Activated naive CD8-positive, alpha-beta T cell treated with anti-CD3 and anti-CD28 coated beads, Interleukin-2, amount 50 U/mL, for 24 hours (primary cell): Measurements from ENCODE around the gene VWCE.

ENCODE experiments used
- ATAC-seq: fragments of 150-1000 bp; cut with Tn5 transposase; one replicate; pipeline ENCODE4 v1.10.0; 2021
- DNase-seq: peaks from one replicate; pipeline ENCODE4 v3.0.0; 2021
- H3K27ac Mint-ChIP-seq: one replicate; pipeline ENCODE4 v1.8.0; 2021; ENCODE audit warnings: mild to moderate bottlenecking, mixed read lengths
- H3K27me3 Mint-ChIP-seq: one replicate; pipeline ENCODE4 v1.8.0; 2021; ENCODE audit warnings: mixed read lengths
- H3K36me3 Mint-ChIP-seq: one replicate; pipeline ENCODE4 v1.8.0; 2021; ENCODE audit warnings: low read depth, mixed read lengths
- H3K4me1 Mint-ChIP-seq: one replicate; pipeline ENCODE4 v1.8.0; 2021; ENCODE audit warnings: mixed read lengths
- H3K4me3 Mint-ChIP-seq: one replicate; pipeline ENCODE4 v1.8.0; 2021; ENCODE audit warnings: mild to moderate bottlenecking, moderate library complexity, mixed read lengths
- H3K9me3 Mint-ChIP-seq: one replicate; pipeline ENCODE4 v1.8.0; 2021; ENCODE audit warnings: mixed read lengths

The VWCE gene, protein sequence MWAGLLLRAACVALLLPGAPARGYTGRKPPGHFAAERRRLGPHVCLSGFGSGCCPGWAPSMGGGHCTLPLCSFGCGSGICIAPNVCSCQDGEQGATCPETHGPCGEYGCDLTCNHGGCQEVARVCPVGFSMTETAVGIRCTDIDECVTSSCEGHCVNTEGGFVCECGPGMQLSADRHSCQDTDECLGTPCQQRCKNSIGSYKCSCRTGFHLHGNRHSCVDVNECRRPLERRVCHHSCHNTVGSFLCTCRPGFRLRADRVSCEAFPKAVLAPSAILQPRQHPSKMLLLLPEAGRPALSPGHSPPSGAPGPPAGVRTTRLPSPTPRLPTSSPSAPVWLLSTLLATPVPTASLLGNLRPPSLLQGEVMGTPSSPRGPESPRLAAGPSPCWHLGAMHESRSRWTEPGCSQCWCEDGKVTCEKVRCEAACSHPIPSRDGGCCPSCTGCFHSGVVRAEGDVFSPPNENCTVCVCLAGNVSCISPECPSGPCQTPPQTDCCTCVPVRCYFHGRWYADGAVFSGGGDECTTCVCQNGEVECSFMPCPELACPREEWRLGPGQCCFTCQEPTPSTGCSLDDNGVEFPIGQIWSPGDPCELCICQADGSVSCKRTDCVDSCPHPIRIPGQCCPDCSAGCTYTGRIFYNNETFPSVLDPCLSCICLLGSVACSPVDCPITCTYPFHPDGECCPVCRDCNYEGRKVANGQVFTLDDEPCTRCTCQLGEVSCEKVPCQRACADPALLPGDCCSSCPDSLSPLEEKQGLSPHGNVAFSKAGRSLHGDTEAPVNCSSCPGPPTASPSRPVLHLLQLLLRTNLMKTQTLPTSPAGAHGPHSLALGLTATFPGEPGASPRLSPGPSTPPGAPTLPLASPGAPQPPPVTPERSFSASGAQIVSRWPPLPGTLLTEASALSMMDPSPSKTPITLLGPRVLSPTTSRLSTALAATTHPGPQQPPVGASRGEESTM

DNA sequence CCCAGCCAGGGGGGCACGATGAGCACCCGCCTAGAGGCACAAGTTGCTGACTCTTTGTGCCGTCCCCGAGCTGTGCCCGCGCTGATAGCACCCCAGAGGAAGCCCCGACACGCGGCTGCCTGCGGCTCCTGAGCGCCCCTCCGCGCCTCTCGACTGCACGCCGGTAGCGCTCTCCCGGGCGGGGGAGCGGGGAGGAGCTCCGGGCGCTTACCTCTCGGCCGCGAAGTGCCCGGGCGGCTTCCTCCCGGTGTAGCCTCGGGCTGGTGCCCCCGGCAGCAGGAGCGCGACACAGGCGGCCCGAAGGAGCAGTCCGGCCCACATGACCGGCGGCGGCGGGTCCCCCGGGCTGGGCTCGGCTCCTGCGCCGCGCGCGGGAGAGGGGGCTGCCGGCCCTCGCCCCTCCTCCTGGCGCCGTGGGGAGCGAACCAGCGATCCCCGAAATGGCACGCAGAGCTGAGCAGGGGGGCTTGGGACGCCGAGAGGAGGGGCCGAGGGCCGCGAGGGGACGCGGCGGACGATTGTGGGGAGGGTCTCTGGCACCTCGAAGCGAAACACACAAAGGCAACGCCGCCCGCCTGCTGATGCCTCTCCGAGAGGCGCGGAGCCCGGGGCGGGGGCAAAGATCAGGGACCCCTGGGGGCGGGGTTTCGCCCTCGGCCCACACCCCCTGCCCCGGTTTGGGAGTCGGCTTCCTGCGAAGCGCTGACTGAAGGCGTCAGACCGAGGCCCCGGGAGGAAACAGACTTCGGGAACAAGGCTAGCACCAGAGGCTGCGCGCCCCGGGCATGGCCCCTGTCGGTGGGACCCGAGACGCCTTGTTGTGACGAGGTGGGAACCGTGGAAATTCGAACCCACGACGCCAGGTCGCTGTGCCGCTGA, at the start of gene VWCE:
Gene VWCE (minus strand): TSS at position 600 of the 879 bp plus-strand sequence. CDS start 279 bp downstream, at position 321.
- peaks cover 28% of the 10 kb centered on the region for H3K36me3 Mint-ChIP-seq
- DNase-seq (peak; percentile 80), ATAC-seq (peak; percentile 79)
- no peaks in the 10 kb centered on the region for H3K9me3 Mint-ChIP-seq
- peak within 1 kb of the TSS; percentile 88 for H3K4me3 Mint-ChIP-seq
- H3K4me1 Mint-ChIP-seq, result peaks cover 43% of the 10 kb centered on the region
- peak within 1 kb of the TSS; percentile 91 for H3K27ac Mint-ChIP-seq
- peaks cover 12% of the 10 kb centered on the region for H3K27me3 Mint-ChIP-seq

- no peak for ATAC-seq
- peaks cover 5% of the 10 kb centered on the region for H3K36me3 Mint-ChIP-seq
These were observed 49.0 kb upstream of the VWCE start for GRCh38 chr11:61343792-61344745.

GRCh38 chr11:61342207-61342803, 47.2 kb upstream of the VWCE start:
- Mint-ChIP-seq H3K4me3 (no peak overlapping the region), H3K4me1 (no peaks in the 10 kb centered on the region), H3K27ac (no peak overlapping the region), H3K9me3 (no peaks in the 10 kb centered on the region), H3K27me3 (no peaks in the 10 kb centered on the region), H3K36me3 (peaks cover 7% of the 10 kb centered on the region)
- no peak for ATAC-seq
- no peak for DNase-seq

More at GRCh38 chr11:61343792-61344745, 49.0 kb upstream of the VWCE start:
- Mint-ChIP-seq H3K27me3 (no peaks in the 10 kb centered on the region), H3K4me3 (no peak overlapping the region), H3K27ac (no peak overlapping the region), H3K9me3 (no peaks in the 10 kb centered on the region), H3K4me1 (no peaks in the 10 kb centered on the region)
- DNase-seq, result no peak

GRCh38 chr11:61341706-61342105, 46.6 kb upstream of the VWCE start:
- no peak for ATAC-seq
- H3K36me3 Mint-ChIP-seq, result peaks cover 7% of the 10 kb centered on the region
- H3K4me1 Mint-ChIP-seq, result peaks cover 5% of the 10 kb centered on the region
- H3K4me3 Mint-ChIP-seq, result no peak overlapping the region
- no peak for DNase-seq
- no peak overlapping the region for H3K27ac Mint-ChIP-seq
- no peaks in the 10 kb centered on the region for H3K9me3 Mint-ChIP-seq
- H3K27me3 Mint-ChIP-seq, result no peaks in the 10 kb centered on the region

DNA sequence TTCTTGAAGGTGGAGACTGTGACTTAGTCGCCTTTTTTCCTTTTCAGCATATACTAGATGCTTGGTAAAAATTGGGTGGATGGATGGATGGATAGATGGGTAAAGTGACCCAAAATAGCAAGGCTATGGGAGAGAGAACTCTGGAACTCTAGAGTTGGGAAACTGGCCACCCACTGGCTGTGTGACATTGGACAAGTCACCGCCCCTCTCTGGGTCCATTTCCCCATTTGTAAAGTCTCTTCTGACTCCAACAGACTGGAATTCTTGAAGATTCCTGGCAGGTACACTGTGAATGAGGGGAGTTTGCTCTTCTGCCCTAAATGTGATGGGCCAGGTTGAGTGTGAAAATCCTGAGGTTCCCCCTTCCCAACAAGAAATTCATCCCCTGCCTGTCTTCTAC, 45.9 kb upstream of the VWCE start:
- DNase-seq (no peak), ATAC-seq (no peak)
- Mint-ChIP-seq H3K27ac (no peak overlapping the region), H3K4me3 (no peak overlapping the region), H3K4me1 (peaks cover 12% of the 10 kb centered on the region), H3K27me3 (no peaks in the 10 kb centered on the region), H3K36me3 (peaks cover 7% of the 10 kb centered on the region), H3K9me3 (no peaks in the 10 kb centered on the region)

DNA sequence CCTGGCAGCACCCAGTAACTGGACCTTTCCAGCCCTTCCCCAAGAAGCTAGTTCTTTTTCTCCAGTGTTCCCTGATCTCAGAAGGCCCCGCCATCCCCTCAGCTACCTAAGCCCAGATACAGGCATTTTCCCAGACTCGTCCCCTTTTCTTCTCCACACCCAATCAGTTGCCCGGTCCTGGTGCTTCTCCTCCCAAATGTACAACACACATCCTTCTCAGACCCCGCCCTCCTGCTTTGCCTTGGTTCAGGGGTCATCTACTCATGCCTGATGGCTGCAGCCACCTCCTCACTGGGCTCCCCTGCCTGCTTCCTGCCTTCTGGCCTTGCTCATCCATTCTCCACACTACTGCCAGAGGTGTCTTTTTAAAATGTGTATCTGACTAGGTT, 44.4 kb upstream of the VWCE start:
- no peak overlapping the region for H3K4me3 Mint-ChIP-seq
- no peak overlapping the region for H3K27ac Mint-ChIP-seq
- no peaks in the 10 kb centered on the region for H3K27me3 Mint-ChIP-seq
- no peak for DNase-seq
- peaks cover 7% of the 10 kb centered on the region for H3K36me3 Mint-ChIP-seq
- ATAC-seq, result no peak
- H3K9me3 Mint-ChIP-seq, result no peaks in the 10 kb centered on the region
- H3K4me1 Mint-ChIP-seq, result peaks cover 15% of the 10 kb centered on the region

- Mint-ChIP-seq H3K27ac (no peak overlapping the region), H3K4me3 (no peak overlapping the region), H3K27me3 (no peaks in the 10 kb centered on the region), H3K9me3 (no peaks in the 10 kb centered on the region), H3K4me1 (peaks cover 20% of the 10 kb centered on the region), H3K36me3 (peaks cover 7% of the 10 kb centered on the region)
- no peak for DNase-seq
- no peak for ATAC-seq
These were observed 43.8 kb upstream of the VWCE start for GRCh38 chr11:61338783-61339489.

- Mint-ChIP-seq H3K9me3 (no peaks in the 10 kb centered on the region), H3K27me3 (no peaks in the 10 kb centered on the region), H3K4me3 (no peak overlapping the region), H3K4me1 (peaks cover 28% of the 10 kb centered on the region), H3K36me3 (peaks cover 7% of the 10 kb centered on the region), H3K27ac (no peak overlapping the region)
- DNase-seq (no peak), ATAC-seq (no peak)
These were observed 42.8 kb upstream of the VWCE start for GRCh38 chr11:61337706-61338470.

GRCh38 chr11:61336171-61336935, 41.2 kb upstream of the VWCE start:
- Mint-ChIP-seq H3K27ac (peak overlapping the region; percentile 70), H3K9me3 (no peaks in the 10 kb centered on the region), H3K4me1 (peaks cover 39% of the 10 kb centered on the region), H3K36me3 (peaks cover 16% of the 10 kb centered on the region), H3K4me3 (no peak overlapping the region), H3K27me3 (no peaks in the 10 kb centered on the region)
- ATAC-seq (peak; percentile 61), DNase-seq (peak; percentile 83)

DNA sequence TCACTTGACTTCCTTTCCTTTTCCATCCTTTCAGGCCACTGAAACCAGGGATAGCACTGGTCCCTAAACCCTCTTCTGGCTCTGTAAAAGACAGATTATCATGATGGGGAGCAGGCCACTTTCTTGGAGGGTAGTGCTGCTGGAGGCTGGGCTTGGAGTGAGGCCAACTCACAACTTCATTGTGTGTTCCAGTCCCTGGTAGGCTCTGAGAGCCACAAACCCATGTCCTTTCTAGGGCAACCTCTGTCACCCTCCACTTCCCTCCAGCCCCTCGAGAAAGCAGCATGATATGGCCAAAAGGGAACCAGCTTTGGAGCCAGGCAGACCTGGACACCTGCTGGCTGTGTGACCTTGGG, 40.2 kb upstream of the VWCE start:
- Mint-ChIP-seq H3K4me3 (no peak overlapping the region), H3K27me3 (no peaks in the 10 kb centered on the region), H3K36me3 (peaks cover 23% of the 10 kb centered on the region), H3K4me1 (peaks cover 48% of the 10 kb centered on the region), H3K27ac (peak overlapping the region; percentile 98), H3K9me3 (no peaks in the 10 kb centered on the region)
- no peak for ATAC-seq
- DNase-seq, result no peak

GRCh38 chr11:61334434-61335354, 39.6 kb upstream of the VWCE start:
- peak overlapping the region; percentile 98 for H3K27ac Mint-ChIP-seq
- peak overlapping the region; percentile 97 for H3K4me3 Mint-ChIP-seq
- H3K4me1 Mint-ChIP-seq, result peaks cover 54% of the 10 kb centered on the region
- no peaks in the 10 kb centered on the region for H3K9me3 Mint-ChIP-seq
- peaks cover 29% of the 10 kb centered on the region for H3K36me3 Mint-ChIP-seq
- no peaks in the 10 kb centered on the region for H3K27me3 Mint-ChIP-seq
- no peak for DNase-seq
- no peak for ATAC-seq
